Thoracic aorta (tissue), 2 donors: ENCODE data around the gene MAPK6. TPM values are rescaled to one million over a fixed set of nuclear protein-coding genes. Genes with fewer than 3 reads are reported as not detected.

Experiments
- ATAC-seq: fragments of 150-250 bp; one replicate; pipeline ENCODE4 v1.8.0; 2017; ENCODE audit warnings: low read depth; ENCODE audit not compliant: insufficient number of reproducible peaks, low FRiP score
- DNase-seq: peaks from one replicate; pipeline ENCODE4 v3.0.0-alpha.2; 2020; ENCODE audit warnings: low spot score
- H3K27ac ChIP-seq, 2 donors: fragments of 200-600 bp; sonication (generic); 1 replicate in 1 of 2; 2 replicates in 1 of 2; pipeline ENCODE4 v1.5.1; 2016; ENCODE audit warnings: mild to moderate bottlenecking in 2 of 2, moderate library complexity in 2 of 2
- H3K27me3 ChIP-seq: fragments of 200-600 bp; sonication (generic); replicated peaks from 2 replicates; pipeline ENCODE4 v1.6.0; 2016; ENCODE audit warnings: mild to moderate bottlenecking; ENCODE audit not compliant: insufficient read depth
- H3K36me3 ChIP-seq: fragments of 200-600 bp; sonication (generic); one replicate; pipeline ENCODE4 v1.5.1; 2016
- H3K4me1 ChIP-seq, 2 donors: fragments of 200-600 bp; sonication (generic); 1 replicate in 1 of 2; 2 replicates in 1 of 2; pipeline versions ENCODE4 v1.5.1 to v1.6.0; 2016; ENCODE audit warnings: low read depth in 2 of 2, mild to moderate bottlenecking in 1 of 2; ENCODE audit not compliant: control insufficient read depth in 1 of 2
- H3K4me3 ChIP-seq: fragments of 200-600 bp; sonication (generic); 2 replicates; pipeline ENCODE4 v1.5.1; 2016; ENCODE audit warnings: mild to moderate bottlenecking
- H3K9me3 ChIP-seq: fragments of 200-600 bp; sonication (generic); 2 replicates; pipeline ENCODE4 v1.5.1; 2016
- total RNA-seq, 2 donors: library from RNA; depleted of rRNA; stranded (reverse); fragments of >200 nt; gene quantifications; one replicate each; pipeline versions ENCODE4 v1.1.0 to v1.2.3, GENCODE V29; 2016
- TF ChIP-seq, protein P1 (sequence below): fragments of 200-600 bp; sonication (generic); IDR thresholded peaks from one replicate; pipeline ENCODE4 v1.5.1; 2019; ENCODE audit warnings: antibody characterized with exemption

The MAPK6 gene
- total RNA-seq, 2 donors from 2014 or later: 11.2 to 24.8 TPM

DNA sequence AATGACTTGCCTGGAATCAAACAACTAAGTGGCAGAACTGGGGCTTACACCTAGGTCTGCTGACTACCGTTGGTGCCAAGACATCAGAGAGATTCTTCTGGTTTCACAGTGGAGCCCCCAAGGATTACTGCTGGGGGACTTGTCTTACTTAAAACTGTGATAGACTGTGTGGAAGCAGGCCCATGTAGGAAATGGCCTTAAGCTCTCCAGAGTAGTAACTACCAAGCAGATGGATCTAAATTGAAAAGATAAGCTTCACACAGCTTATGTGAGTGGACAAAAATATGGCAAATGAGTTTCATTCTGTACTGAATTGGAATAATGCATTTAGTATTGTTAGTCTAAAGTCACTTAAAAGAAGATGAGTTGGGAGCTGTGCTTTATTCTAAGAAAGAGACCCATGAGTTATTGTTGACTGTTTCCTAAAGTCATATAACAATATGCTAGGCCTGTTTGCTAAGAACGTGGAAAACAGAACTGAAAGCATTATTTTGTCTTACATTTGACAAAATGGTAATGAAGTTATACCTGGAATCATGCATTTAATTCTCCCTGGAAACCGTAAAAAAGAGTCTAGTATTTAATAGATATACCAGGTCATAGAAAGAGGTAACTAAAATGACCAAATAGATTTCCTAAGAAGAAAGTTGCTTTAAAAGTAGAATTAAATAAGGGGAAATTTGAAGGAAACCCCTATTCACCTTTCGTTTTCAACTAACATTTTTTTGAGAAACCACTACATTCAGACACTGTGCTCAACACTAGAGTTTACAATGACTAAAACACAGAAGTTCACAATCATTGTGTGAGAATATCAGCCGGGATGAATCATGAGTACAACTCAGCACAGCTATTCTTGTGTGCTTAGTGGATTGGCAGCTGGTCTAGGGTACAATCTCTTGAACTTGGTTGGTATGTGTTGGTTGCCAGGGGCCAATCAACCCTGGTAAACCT lies 13.0 kb upstream of the MAPK6 start:
- ATAC-seq (no peak), DNase-seq (no peak)
- H3K4me1 ChIP-seq: no peaks in the 10 kb centered on the region
- H3K36me3 ChIP-seq: no peaks in the 10 kb centered on the region
- no peaks in the 10 kb centered on the region for H3K27me3 ChIP-seq
- TF ChIP-seq, protein P1, sequence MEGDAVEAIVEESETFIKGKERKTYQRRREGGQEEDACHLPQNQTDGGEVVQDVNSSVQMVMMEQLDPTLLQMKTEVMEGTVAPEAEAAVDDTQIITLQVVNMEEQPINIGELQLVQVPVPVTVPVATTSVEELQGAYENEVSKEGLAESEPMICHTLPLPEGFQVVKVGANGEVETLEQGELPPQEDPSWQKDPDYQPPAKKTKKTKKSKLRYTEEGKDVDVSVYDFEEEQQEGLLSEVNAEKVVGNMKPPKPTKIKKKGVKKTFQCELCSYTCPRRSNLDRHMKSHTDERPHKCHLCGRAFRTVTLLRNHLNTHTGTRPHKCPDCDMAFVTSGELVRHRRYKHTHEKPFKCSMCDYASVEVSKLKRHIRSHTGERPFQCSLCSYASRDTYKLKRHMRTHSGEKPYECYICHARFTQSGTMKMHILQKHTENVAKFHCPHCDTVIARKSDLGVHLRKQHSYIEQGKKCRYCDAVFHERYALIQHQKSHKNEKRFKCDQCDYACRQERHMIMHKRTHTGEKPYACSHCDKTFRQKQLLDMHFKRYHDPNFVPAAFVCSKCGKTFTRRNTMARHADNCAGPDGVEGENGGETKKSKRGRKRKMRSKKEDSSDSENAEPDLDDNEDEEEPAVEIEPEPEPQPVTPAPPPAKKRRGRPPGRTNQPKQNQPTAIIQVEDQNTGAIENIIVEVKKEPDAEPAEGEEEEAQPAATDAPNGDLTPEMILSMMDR: no peak
- no peak overlapping the region for H3K27ac ChIP-seq
- no peak overlapping the region for H3K4me3 ChIP-seq
- no peaks in the 10 kb centered on the region for H3K9me3 ChIP-seq

DNA sequence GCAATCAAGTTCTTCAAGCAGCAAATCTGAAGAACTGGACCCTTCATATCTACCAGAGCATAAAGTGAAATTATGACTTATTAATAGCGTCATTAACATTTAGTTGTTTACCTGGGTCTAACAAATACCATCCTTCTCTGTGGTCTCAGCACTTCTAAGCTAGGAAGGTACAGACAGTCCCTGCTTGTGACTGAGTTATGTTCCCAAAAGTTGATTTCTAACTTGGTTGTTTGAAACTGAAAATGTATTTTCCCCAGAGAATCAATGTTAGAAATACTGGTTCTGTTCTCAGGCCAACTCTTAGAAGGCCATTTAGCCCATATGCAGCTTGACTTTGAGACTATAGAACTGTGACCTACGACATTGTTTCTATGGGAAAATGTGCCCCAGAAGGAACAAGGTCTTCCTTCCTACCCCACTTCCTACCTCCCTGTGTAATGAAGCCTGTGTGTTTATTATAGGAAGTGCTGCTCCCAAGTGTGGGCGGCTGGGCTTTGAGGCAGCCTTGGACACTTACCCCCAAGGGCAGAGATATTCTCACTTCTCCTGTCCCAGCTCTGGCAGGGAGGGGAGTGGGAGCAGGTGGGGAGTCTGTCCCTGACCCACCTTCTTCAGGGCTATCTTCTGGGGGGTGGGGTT lies 12.2 kb upstream of the MAPK6 start:
- Histone ChIP-seq H3K9me3 (no peaks in the 10 kb centered on the region), H3K27ac (no peak overlapping the region), H3K27me3 (no peaks in the 10 kb centered on the region), H3K4me1 (no peaks in the 10 kb centered on the region), H3K36me3 (no peaks in the 10 kb centered on the region), H3K4me3 (no peak overlapping the region)
- TF ChIP-seq, protein P1: no peak
- ATAC-seq (no peak), DNase-seq (no peak)

DNA sequence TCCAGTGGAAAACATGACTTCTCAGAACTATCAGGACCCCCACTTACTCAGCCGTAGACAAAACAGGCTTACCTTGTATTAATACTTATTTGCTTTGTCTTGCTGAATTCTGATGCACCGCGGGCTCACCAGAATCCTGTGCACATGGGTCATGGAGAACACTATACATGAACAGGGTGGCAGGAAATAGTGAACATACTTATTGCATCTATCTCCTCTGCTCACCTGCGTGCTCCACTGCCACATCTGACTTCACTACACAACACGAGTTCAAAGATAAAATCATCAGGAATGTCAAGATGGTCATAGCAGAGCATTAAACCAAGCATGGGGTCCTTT lies 10.7 kb upstream of the MAPK6 start:
- no peaks in the 10 kb centered on the region for H3K36me3 ChIP-seq
- DNase-seq: no peak
- H3K4me1 ChIP-seq: no peaks in the 10 kb centered on the region
- H3K4me3 ChIP-seq: no peak overlapping the region
- no peak for ATAC-seq
- no peaks in the 10 kb centered on the region for H3K27me3 ChIP-seq
- TF ChIP-seq, protein P1: no peak
- no peaks in the 10 kb centered on the region for H3K9me3 ChIP-seq
- H3K27ac ChIP-seq: no peak overlapping the region

- H3K27ac ChIP-seq: no peak overlapping the region
- ATAC-seq: no peak
Observed at GRCh38 chr15:52008698-52009434, 10.2 kb upstream of the MAPK6 start.

More at GRCh38 chr15:52008698-52009434, 10.2 kb upstream of the MAPK6 start:
- Histone ChIP-seq H3K27me3 (no peaks in the 10 kb centered on the region), H3K36me3 (no peaks in the 10 kb centered on the region), H3K9me3 (no peaks in the 10 kb centered on the region), H3K4me3 (no peak overlapping the region), H3K4me1 (no peaks in the 10 kb centered on the region)
- TF ChIP-seq, protein P1: no peak
- DNase-seq: no peak
